22Rv1 (cell line): ENCODE results near the gene HMGN4.
A peak's percentile ranks its signal among the peaks of the same experiment; 100 is the strongest.

Experiments used
- ZFX ChIP-seq: fragments of 450-650 bp; IDR thresholded peaks from 2 replicates; pipeline ENCODE4 v1.6.1; 2017; ENCODE audit warnings: antibody characterized with exemption, borderline replicate concordance
- TF ChIP-seq, protein P1 (sequence below): fragments of 450-650 bp; IDR thresholded peaks from 2 replicates; pipeline ENCODE4 v1.5.1; 2017; ENCODE audit warnings: mild to moderate bottlenecking

DNA sequence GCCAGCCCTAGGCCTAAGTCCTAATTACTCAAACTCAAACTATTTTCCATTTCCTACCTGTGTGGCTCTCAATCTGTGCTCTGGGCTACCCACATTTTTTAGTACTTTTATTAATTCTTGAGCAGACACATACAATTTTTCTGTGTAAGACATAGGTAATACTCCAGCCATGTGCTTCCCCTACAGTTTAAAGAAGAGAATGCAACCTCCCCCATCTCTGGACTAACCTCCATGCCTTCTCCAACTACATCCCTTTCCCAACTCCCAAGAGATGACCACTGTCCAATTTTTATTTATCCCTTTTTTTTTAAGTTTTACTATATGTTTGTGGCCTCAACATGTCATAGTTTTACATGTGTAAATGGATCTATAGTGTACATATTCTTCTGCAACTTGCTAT lies 5.8 kb downstream of the HMGN4 start:
- TF ChIP-seq, protein P1, sequence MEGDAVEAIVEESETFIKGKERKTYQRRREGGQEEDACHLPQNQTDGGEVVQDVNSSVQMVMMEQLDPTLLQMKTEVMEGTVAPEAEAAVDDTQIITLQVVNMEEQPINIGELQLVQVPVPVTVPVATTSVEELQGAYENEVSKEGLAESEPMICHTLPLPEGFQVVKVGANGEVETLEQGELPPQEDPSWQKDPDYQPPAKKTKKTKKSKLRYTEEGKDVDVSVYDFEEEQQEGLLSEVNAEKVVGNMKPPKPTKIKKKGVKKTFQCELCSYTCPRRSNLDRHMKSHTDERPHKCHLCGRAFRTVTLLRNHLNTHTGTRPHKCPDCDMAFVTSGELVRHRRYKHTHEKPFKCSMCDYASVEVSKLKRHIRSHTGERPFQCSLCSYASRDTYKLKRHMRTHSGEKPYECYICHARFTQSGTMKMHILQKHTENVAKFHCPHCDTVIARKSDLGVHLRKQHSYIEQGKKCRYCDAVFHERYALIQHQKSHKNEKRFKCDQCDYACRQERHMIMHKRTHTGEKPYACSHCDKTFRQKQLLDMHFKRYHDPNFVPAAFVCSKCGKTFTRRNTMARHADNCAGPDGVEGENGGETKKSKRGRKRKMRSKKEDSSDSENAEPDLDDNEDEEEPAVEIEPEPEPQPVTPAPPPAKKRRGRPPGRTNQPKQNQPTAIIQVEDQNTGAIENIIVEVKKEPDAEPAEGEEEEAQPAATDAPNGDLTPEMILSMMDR: peak; percentile 46
- TF ChIP-seq ZFX: no peak
